Stimulated activated CD4-positive, alpha-beta T cell treated with anti-CD3 and anti-CD28 coated beads, TNF-alpha, amount 100 ng/mL, for 24 hours (primary cell): ENCODE data around the gene ZFYVE27.
A peak's percentile ranks its signal among the peaks of the same experiment; 100 is the strongest.

Experiments used
- DNase-seq, 3 experiments: peaks; one replicate each; pipeline ENCODE4 v3.0.0-alpha.2; 2020; ENCODE audit warnings: low read depth in 3 of 3

The ZFYVE27 gene

GRCh38 chr10:97744405-97745035, 7.6 kb downstream of the ZFYVE27 start:
- DNase-seq = no peak

- no peak for DNase-seq
Observed at GRCh38 chr10:97747573-97747972, 10.6 kb downstream of the ZFYVE27 start.

GRCh38 chr10:97748116-97748515, 11.2 kb downstream of the ZFYVE27 start:
- no peak for DNase-seq

GRCh38 chr10:97752956-97753355, 16.0 kb downstream of the ZFYVE27 start:
- no peak for DNase-seq

- DNase-seq = no peak
Observed at GRCh38 chr10:97754726-97755125, 17.8 kb downstream of the ZFYVE27 start.

GRCh38 chr10:97755718-97756117, 18.8 kb downstream of the ZFYVE27 start:
- no peak for DNase-seq

GRCh38 chr10:97757471-97757870, 20.5 kb downstream of the ZFYVE27 start:
- no peak for DNase-seq

GRCh38 chr10:97759158-97759887, 22.4 kb downstream of the ZFYVE27 start:
- peak in 2 of 3 experiments; percentile 10 to 40 for DNase-seq

- DNase-seq = no peak
Observed at GRCh38 chr10:97759946-97760345, 23.0 kb downstream of the ZFYVE27 start.

GRCh38 chr10:97760461-97761257, 23.7 kb downstream of the ZFYVE27 start:
- DNase-seq = no peak

- no peak for DNase-seq
Observed at GRCh38 chr10:97761331-97761865, 24.5 kb downstream of the ZFYVE27 start.

- no peak for DNase-seq
Observed at GRCh38 chr10:97762056-97762455, 25.1 kb downstream of the ZFYVE27 start.

GRCh38 chr10:97762816-97763215, 25.9 kb downstream of the ZFYVE27 start:
- no peak for DNase-seq

GRCh38 chr10:97763411-97763810, 26.5 kb downstream of the ZFYVE27 start:
- no peak for DNase-seq

GRCh38 chr10:97763947-97764346, 27.0 kb downstream of the ZFYVE27 start:
- DNase-seq = no peak

GRCh38 chr10:97764519-97764931, 27.6 kb downstream of the ZFYVE27 start:
- DNase-seq = no peak

- DNase-seq = no peak
Observed at GRCh38 chr10:97765201-97765600, 28.3 kb downstream of the ZFYVE27 start.

GRCh38 chr10:97766106-97766810, 29.3 kb downstream of the ZFYVE27 start:
- DNase-seq = no peak

- no peak for DNase-seq
Observed at GRCh38 chr10:97766996-97767924, 30.3 kb downstream of the ZFYVE27 start.
